GM18867 (cell line): ENCODE data around the gene SPEM3.

Experiments used
- ATAC-seq: cut with Tn5 transposase; IDR thresholded peaks from one replicate; pipeline ENCODE4 v1.9.1; 2021; ENCODE audit warnings: mild to moderate bottlenecking, moderate library complexity; ENCODE audit not compliant: unreplicated experiment

SPEM3 gene

GRCh38 chr17:7419819-7420610 lies 8.6 kb upstream of the SPEM3 start, which contains the start of gene SPEM1:
Gene SPEM1 (plus strand): TSS chr17:7420324. CDS start chr17:7420385, 61 bp downstream.
- ATAC-seq: no peak

- no peak for ATAC-seq
These were observed 7.5 kb upstream of the SPEM3 start for GRCh38 chr17:7421186-7421585.

- no peak for ATAC-seq
These were observed 5.0 kb upstream of the SPEM3 start for GRCh38 chr17:7423679-7424078.

GRCh38 chr17:7425316-7425715 lies 3.3 kb upstream of the SPEM3 start, which contains the start of gene SPEM2:
Gene SPEM2 (plus strand): TSS chr17:7425616. CDS start chr17:7425689, 73 bp downstream.
- ATAC-seq: no peak

- no peak for ATAC-seq
These were observed 2.9 kb upstream of the SPEM3 start for GRCh38 chr17:7425756-7426155.

- no peak for ATAC-seq
These were observed 2.3 kb upstream of the SPEM3 start for GRCh38 chr17:7426203-7426863.

- ATAC-seq: no peak
These were observed 1.7 kb upstream of the SPEM3 start for GRCh38 chr17:7426896-7427489.

GRCh38 chr17:7427549-7427948 lies 1.1 kb upstream of the SPEM3 start:
- ATAC-seq: no peak

GRCh38 chr17:7429722-7430121 lies 1.1 kb downstream of the SPEM3 start:
- ATAC-seq: no peak

- ATAC-seq: no peak
These were observed 2.6 kb downstream of the SPEM3 start for GRCh38 chr17:7431231-7431630.

- ATAC-seq: no peak
These were observed 3.6 kb downstream of the SPEM3 start for GRCh38 chr17:7432296-7432695.

GRCh38 chr17:7435676-7436555 lies 7.3 kb downstream of the SPEM3 start:
- ATAC-seq: peak; percentile 23

GRCh38 chr17:7436556-7437368 lies 8.1 kb downstream of the SPEM3 start:
- no peak for ATAC-seq

- no peak for ATAC-seq
These were observed 8.8 kb downstream of the SPEM3 start for GRCh38 chr17:7437369-7437863.

GRCh38 chr17:7437950-7438614 lies 9.4 kb downstream of the SPEM3 start:
- no peak for ATAC-seq

GRCh38 chr17:7438656-7439460 lies 10.2 kb downstream of the SPEM3 start:
- ATAC-seq: no peak

GRCh38 chr17:7439462-7440112 lies 10.9 kb downstream of the SPEM3 start, which contains the start of gene FGF11:
Gene FGF11 (plus strand): TSS chr17:7439512. CDS start chr17:7439621, 109 bp downstream.
- ATAC-seq: no peak
